HL-60/S4 treated with retinoic acid at 250 ng/mL for 4 days and 3 days (cell line): ENCODE data around the gene SPAG16.

Source experiments
- in situ Hi-C: fragments of 300-500 bp; cut with MboI; formaldehyde crosslinking; loops from 2 replicates; pipeline ENCODE4 v1.7.0; 2022; ENCODE audit warnings: low sequenced_read_pairs

The SPAG16 gene

GRCh38 chr2:214130114-214130513, 845.9 kb downstream of the SPAG16 start:
- in situ Hi-C loops: no loop called here

GRCh38 chr2:214135966-214136365, 851.7 kb downstream of the SPAG16 start:
- in situ Hi-C loops: no loop called here

- in situ Hi-C loops: no loop called here
These were observed 854.5 kb downstream of the SPAG16 start for GRCh38 chr2:214138779-214139178.

DNA sequence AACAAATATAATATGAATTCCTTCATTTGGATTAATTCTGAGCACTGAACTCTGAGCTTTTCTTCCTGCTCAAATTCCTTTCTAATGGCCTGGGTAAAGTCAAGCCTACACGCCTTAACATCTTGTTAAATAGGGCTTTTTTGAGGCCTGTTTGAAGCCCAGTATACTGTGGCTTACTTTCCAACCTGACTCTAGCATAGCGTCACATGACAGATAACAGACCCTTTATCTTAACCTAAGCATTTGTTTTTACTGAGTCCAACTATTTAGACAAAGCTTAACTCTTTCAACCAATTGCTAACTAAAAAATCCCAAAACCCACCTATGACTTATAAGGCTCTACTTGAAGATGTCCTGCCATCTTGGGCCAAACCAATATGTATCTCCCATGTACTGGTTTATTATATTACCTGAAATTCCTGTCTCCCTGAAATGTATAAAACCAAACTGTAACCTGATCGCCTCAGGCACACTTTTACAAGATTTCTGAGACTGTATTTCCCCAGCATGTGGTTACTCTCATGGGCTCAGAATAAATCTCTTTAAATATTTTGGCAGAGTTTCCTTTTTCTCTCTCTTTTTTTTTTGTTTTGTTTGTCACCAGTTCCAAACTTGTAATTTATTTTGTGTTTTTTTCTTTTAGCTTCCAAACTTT, 855.5 kb downstream of the SPAG16 start:
- in situ Hi-C loops: no loop called here

- in situ Hi-C loops: no loop called here
These were observed 872.7 kb downstream of the SPAG16 start for GRCh38 chr2:214156971-214157370.

GRCh38 chr2:214158851-214159250, 874.6 kb downstream of the SPAG16 start:
- in situ Hi-C loops: no loop called here

DNA sequence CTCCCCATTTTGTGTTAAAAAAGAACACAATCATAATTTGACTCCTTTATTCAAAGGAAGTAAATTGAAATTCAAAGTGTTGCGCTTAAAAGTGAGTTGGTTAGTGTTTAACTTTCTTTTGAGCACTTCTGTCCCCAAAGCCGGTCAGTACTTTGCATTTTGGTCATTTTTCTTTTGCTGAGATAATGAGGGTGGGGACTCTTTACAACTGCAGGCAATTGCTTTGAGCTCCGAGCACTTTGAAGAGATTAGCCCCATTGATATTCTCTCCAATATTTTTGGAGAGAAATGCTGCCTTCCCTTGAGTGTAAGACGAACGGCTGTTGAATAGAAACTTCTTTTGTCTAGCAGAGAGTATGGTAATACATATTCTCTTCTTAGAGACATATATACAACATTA, 885.0 kb downstream of the SPAG16 start:
- in situ Hi-C loops: no loop called here

DNA sequence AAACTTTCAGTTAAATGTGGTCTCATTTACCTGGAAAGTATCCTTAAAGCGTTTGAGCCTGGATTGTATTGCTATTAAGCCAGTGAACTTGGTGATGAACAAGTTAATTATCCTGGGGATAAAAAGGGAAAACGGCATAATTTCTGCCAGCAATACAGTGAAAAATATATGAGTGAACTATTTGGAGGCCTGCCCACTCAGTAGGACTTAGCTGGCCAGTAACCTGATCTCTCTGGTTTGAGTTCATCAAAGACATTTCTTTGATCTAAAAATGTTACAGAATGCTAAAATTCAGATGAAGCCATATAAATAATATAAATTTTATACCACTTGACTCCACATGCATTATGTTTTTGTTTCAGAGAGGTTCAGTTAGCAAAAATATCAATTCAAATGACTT, 885.5 kb downstream of the SPAG16 start:
- in situ Hi-C loops: no loop called here

DNA sequence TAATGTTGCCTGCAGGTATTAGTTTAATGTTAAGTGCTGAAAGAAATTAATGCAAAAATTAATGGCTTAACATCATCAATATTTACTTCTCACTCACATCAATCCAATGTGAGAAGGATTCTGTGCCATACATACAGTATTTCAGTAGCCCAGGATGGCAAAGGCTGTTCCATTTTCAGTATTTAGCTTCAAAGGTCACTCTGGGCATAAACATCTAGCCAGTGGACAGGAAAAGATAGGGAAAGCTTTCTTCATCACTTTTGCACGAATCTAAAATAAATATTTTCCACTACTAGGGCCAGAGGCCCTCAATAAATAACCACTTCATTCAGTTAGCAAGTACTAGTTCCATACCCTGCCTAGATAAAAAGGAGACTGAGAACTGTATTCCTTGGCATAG, 890.3 kb downstream of the SPAG16 start:
- in situ Hi-C loops: no loop called here

DNA sequence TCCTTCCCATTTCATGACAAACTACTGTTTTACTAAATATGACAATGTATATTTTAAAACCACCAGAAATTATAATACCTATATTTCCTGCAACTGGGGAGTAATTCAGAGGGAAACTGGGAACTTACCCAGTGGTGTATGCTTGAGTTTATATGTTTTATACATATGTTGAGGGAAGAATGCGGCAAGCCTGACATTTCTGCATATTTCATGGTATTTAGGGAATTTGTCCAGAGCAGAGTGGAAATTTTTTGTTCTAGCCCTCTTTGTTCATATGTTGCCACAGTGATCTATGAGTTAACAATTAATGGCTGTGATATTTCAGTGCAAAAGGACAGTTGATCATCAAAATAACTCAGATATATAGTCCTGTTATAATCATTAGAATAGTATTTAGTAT, 895.8 kb downstream of the SPAG16 start:
- in situ Hi-C loops: no loop called here

DNA sequence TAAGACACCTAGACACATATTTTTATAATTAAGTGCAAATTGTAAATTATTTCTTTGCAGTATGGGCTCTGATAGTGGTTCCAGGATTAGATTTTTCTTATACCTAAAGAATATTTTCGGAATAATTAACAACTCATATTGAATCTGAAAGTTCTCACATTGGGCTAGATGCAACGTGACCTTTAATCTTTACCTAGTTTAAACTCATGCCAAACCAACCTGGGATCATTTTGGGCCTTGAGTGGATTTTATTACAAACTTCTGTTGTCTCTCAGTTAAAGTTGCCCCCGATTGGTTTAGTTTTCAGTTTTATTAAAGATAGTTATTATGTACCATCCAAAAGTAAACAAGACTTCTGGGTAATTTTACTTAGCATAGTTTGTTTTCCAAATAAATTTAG, 896.4 kb downstream of the SPAG16 start:
- in situ Hi-C loops: no loop called here

GRCh38 chr2:214184461-214184860, 900.2 kb downstream of the SPAG16 start:
- in situ Hi-C loops: no loop called here

GRCh38 chr2:214185546-214185945, 901.3 kb downstream of the SPAG16 start:
- in situ Hi-C loops: no loop called here

DNA sequence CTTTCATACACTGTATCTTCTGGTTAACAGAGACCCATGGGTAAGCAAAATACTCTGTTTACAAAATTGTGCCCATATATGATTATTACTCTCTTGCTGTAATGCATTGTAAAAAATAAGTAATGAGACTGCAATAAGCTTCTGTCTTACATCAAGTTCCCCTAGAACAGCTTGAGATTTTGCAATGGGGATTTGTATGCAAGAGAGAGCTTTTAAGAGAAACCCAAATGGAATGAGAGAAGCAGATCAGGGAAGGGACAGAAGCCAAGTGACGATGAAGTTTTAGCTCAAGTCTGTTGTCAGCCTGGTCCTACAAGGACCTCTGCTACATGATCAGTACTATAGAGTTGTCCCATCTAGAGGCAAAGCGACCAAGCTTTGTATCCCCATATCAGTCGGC, 908.4 kb downstream of the SPAG16 start:
- in situ Hi-C loops: no loop called here

- in situ Hi-C loops: no loop called here
These were observed 909.7 kb downstream of the SPAG16 start for GRCh38 chr2:214193943-214194342.

DNA sequence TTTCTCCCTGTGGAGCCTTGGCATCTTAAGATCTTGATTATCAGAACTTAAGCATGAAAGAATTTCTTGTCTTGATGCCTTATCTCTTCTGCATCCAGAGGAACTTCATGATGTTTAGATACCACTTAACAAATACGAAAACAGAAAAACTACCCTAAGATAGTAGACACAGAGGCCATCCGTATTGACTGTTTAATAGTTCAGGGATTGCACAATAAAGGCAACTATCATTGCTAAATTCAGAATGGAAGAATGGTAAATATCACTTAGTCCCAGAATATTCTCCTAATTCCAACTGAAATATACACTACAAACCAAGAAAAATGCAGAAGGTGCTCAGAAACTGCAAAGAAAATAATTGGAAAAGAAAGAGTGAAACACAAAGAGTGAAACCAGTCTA, 912.0 kb downstream of the SPAG16 start:
- in situ Hi-C loops: no loop called here

- in situ Hi-C loops: no loop called here
These were observed 917.6 kb downstream of the SPAG16 start for GRCh38 chr2:214201892-214202291.

GRCh38 chr2:214203214-214203613, 919.0 kb downstream of the SPAG16 start:
- in situ Hi-C loops: no loop called here

DNA sequence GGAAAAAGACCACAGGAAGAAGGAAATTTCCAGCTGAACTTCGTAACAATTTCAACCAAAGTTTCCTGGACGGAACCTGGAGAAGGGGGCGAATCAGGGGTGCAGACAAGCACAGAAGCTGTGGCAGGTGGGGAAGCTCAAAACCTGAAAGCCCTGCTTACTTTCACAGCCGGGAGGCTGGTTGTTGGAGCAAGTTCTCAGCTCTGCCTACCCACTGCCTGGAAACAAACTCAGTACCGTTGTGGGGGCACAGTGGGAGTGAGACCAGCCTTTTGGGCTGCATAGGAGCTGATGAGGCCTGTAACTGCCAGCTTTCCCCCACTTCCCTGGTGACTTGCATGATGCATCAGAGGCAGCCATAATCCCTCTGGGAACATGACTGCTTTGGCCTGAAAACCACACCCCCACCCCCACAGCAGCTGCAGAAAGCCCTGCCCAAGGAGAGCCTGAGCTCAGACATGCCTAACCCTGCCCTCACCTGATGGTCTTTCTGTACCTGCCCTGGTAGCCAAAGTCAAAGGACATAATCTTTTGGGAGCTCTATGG, 919.6 kb downstream of the SPAG16 start:
- in situ Hi-C loops: no loop called here

DNA sequence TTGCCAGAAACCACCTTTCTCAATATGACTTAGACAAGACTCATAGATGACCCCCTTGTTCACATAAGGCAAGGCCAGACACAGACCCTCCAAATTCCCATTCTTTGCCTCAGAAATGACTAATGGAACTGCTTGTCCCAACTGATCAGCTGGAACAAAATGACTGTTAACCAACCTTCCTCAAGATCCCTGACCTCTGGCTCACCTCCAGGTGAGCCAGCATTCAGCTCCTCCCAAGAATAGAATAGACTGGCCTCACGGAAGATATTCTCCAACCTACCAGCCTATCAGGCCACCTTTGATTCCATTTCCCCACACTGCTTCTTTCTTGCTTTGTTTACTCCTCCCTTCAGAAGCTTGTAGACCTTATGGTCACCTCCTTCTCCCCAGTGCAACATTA, 930.8 kb downstream of the SPAG16 start:
- in situ Hi-C loops: no loop called here

DNA sequence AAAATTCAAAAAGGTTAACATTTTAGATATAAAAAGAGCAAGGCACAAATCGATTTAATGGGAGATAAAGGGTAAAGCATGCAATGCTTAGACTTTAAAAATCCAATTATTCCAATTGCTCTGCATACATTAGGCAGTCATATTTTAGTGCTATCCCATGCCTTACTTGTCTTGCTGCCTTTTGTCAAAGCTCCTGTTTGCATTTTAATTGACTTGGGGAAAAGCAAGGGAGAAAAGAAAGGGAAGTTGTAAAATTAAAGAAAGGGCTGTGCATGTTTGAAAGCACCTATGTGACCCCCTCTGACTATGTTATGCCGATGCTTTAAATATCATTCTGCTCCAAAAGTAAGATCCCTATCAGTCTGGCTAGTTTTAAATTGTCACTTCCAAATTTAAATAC, 932.9 kb downstream of the SPAG16 start:
- in situ Hi-C loops: no loop called here

- in situ Hi-C loops: no loop called here
These were observed 933.3 kb downstream of the SPAG16 start for GRCh38 chr2:214217599-214217998.

- in situ Hi-C loops: no loop called here
These were observed 936.0 kb downstream of the SPAG16 start for GRCh38 chr2:214220251-214220650.
